Heart left ventricle (tissue), 16 donors: ENCODE data around the gene CDC34. TPM values are rescaled to one million over a fixed set of nuclear protein-coding genes. Genes with fewer than 3 reads are reported as not detected.
A peak's percentile ranks its signal among the peaks of the same experiment; 100 is the strongest.

Experiments
- ATAC-seq, 4 donors: fragments of 200-7000 bp; cut with Tn5 transposase; one replicate each; pipeline ENCODE4 v1.9.1; 2020 to 2022; ENCODE audit warnings: moderate library complexity in 4 of 4, mild to moderate bottlenecking in 3 of 4, moderate number of reproducible peaks in 1 of 4
- DNase-seq, 5 donors: peaks; one replicate each; pipeline ENCODE4 v3.0.0-alpha.2; 2020
- H3K27ac ChIP-seq, 12 donors: fragments of 200-600 bp; sonication (generic) in 4 of 12; one replicate each; pipeline versions ENCODE4 v1.5.0 to v1.8.0; 2016 to 2022; ENCODE audit warnings: mild to moderate bottlenecking in 2 of 12
- H3K27me3 ChIP-seq, 9 donors: fragments of 200-600 bp; sonication (generic) in 2 of 9; one replicate each; pipeline versions ENCODE4 v1.5.1 to v1.8.0; 2016 to 2022; ENCODE audit warnings: mild to moderate bottlenecking in 3 of 9
- H3K36me3 ChIP-seq, 9 donors: fragments of 200-600 bp; sonication (generic) in 2 of 9; one replicate each; pipeline versions ENCODE4 v1.5.0 to v1.8.0; 2018 to 2022; ENCODE audit warnings: mild to moderate bottlenecking in 2 of 9
- H3K4me1 ChIP-seq, 12 donors: fragments of 200-600 bp; sonication (generic) in 4 of 12; one replicate each; pipeline versions ENCODE4 v1.5.0 to v1.8.0; 2016 to 2022; ENCODE audit warnings: mild to moderate bottlenecking in 3 of 12
- H3K4me3 ChIP-seq, 12 donors: fragments of 200-600 bp; sonication (generic) in 4 of 12; one replicate each; pipeline versions ENCODE4 v1.5.0 to v1.8.0; 2017 to 2022; ENCODE audit warnings: mild to moderate bottlenecking in 9 of 12, moderate library complexity in 4 of 12
- H3K9me3 ChIP-seq, 12 donors: fragments of 200-600 bp; sonication (generic) in 4 of 12; one replicate each; pipeline versions ENCODE4 v1.5.0 to v1.8.0; 2016 to 2022; ENCODE audit warnings: mild to moderate bottlenecking in 1 of 12
- CTCF ChIP-seq, 12 donors: fragments of 200-600 bp; sonication (generic) in 4 of 12; IDR thresholded peaks; one replicate each; pipeline versions ENCODE4 v1.5.0 to v1.8.0; 2018 to 2022; ENCODE audit warnings: antibody characterized with exemption in 12 of 12, mild to moderate bottlenecking in 5 of 12
- POLR2A ChIP-seq, 2 donors: fragments of 450-650 bp; IDR thresholded peaks; one replicate each; pipeline ENCODE4 v1.6.1; 2017; ENCODE audit warnings: antibody characterized with exemption in 2 of 2, mild to moderate bottlenecking in 2 of 2, moderate library complexity in 2 of 2
- WGBS, 4 donors: extraction: QIAGEN DNeasy Blood & Tissue Kit in 2 of 4; methylation state at CpG; one replicate each; pipeline versions ENCODE4 v1.1.5 to v1.1.7; 2013 to 2018; 5-methylcytosine and 5-hydroxymethylcytosine counted together
- intact Hi-C, 10 donors: fragments of 100-400 bp; cut with DNase I; formaldehyde crosslinking; loops; one replicate each; pipeline versions ENCODE4 v1.11.1 to v1.14.2; 2022
- polyA plus RNA-seq, 2 donors: library from polyadenylated mRNA; stranded (reverse); fragments of 200-250 nt; gene quantifications; one replicate each; pipeline ENCODE4 v1.2.3, GENCODE V29; 2013
- total RNA-seq, 9 donors: library from RNA; depleted of rRNA in 2 of 9; stranded (reverse); fragments of >200 nt in 2 of 9; fragmentation: NEBNext Ultra II Directional in 3 of 9; extraction: Animal tissue kit (Norgen Biotek cat#: 25700) in 3 of 9; gene quantifications; one replicate each; pipeline versions ENCODE4 v1.1.0 to v1.2.4, GENCODE V29; 2016 to 2023
- donor health status: ischemic (EF 13 %, LVEDD 7.1; RV severe dilation, severe dysfunction).
- donor health status: healthy with polysubstance abuse.
- donor health status: DM: no; HTN: yes; CAD: no.
- donor health status: DM: no; HTN: no; CAD: no.
- donor health status: ischemic (EF 25% LVEDD 6.9; RV normal size, moderate dysfunction).
- donor health status: ischemic (EF 25% LVEDD 5.7; RV mildly dilated, moderate dysfunction).
- donor health status: healthy.
- donor health status: DM: yes; HTN: yes; CAD: no.
- donor health status: ischemic (EF 35%, LVEDD 5.7; RV mildly dilated, moderate dysfunction).
- donor health status: nonischemic (EF 11% LVEDD 7.7; RV severe dilation, severe dysfunction).
- donor health status: DM: yes; HTN: yes; CAD: no.
- donor health status: PGD.
- donor health status: ischemic (EF 29% LVEDD 5.4; RV normal size, mild dysfunction).
- donor health status: nonischemic (EF 23%, LVEDD 6.1; RV moderate dilation, normal function).

CDC34 gene
- total and polyA plus RNA-seq, 11 donors, result 61.9 to 200 (median 99.9) TPM

DNA sequence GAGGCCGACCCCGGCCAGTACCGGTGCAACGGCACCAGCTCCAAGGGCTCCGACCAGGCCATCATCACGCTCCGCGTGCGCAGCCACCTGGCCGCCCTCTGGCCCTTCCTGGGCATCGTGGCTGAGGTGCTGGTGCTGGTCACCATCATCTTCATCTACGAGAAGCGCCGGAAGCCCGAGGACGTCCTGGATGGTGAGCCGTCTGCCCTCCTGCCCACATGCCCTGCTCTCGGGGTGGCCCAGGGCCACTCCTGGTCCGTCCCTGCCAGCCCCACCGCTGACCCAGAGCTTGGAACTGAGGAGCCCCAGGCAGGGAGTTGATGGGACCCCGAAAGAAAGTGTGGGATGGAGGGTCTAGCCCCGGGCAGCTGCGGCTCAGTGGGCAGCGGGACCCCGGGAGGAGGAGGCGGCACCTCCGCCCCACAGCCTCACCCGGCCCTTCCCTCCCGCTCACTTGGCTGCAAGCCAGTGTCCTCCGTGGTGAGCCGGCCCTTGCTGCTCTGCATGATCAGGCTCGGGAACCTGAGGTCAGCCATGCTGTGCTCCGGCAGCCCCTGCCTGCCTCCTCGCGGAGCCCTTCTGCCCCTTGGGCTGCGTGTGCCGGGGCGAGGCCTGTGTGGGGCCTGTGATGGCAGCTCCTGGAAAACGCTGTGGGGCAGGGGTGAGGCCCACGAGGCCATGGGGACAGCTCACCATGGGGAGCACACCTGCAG lies 50.0 kb downstream of the CDC34 start:
- TF ChIP-seq CTCF (IDR thresholded peaks at IDR 0.05) (no peak), POLR2A (IDR thresholded peaks at IDR 0.05) (no peak)
- Histone ChIP-seq H3K4me3 (no peak overlapping the region), H3K9me3 (no peaks in the 10 kb centered on the region), H3K4me1 (peaks cover 3 to 71% (median 30%) of the 10 kb centered on the region in 12 donors), H3K36me3 (peaks cover 0 to 67% (median 39%) of the 10 kb centered on the region in 9 donors), H3K27ac (peak overlapping the region in 4 of 12 donors; percentile 29 to 56 (median 44)), H3K27me3 (no peaks in the 10 kb centered on the region)
- peak in 2 of 4 donors; percentile 4 to 12 for ATAC-seq
- intact Hi-C loops, result loop anchor here in 2 of 10 donors (5.0 to 10.0 kb wide), 2 partner anchors 51 to 153 kb away; partner anchors contain the start of gene POLRMT (in 1 of the 2)
- 71 to 76% (median 73%) methylated on average over 23 to 40 of the region's 40 CpGs for WGBS, 4 donors
- DNase-seq, result peak in 1 of 5 donors; percentile 72

DNA sequence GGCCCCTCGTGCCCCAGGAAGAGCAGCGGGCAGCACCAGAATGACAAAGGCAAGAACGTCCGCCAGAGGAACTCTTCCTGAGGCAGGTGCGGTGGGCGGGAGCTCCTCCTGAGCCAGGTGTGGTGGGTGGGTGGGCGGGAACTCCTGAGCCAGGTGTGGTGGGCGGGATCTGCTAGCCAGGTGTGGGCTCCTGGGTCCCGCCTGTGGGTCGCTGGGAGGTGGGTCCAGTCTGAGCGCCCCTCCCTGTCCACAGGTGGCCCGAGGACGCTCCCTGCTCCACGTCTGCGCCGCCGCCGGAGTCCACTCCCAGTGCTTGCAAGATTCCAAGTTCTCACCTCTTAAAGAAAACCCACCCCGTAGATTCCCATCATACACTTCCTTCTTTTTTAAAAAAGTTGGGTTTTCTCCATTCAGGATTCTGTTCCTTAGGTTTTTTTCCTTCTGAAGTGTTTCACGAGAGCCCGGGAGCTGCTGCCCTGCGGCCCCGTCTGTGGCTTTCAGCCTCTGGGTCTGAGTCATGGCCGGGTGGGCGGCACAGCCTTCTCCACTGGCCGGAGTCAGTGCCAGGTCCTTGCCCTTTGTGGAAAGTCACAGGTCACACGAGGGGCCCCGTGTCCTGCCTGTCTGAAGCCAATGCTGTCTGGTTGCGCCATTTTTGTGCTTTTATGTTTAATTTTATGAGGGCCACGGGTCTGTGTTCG lies 51.1 kb downstream of the CDC34 start:
- intact Hi-C loops, result loop anchor here in 2 of 10 donors (5.0 to 10.0 kb wide), 2 partner anchors 50 to 152 kb away; partner anchors contain the start of gene POLRMT (in 1 of the 2)
- DNase-seq, result peak in 1 of 5 donors; percentile 60
- H3K9me3 ChIP-seq, result no peaks in the 10 kb centered on the region
- no peak for ATAC-seq
- H3K4me3 ChIP-seq, result no peak overlapping the region
- H3K36me3 ChIP-seq, result peaks cover 0 to 59% (median 39%) of the 10 kb centered on the region in 9 donors
- 80 to 87% (median 82%) methylated on average over 25 to 31 of the region's 31 CpGs for WGBS, 4 donors
- H3K4me1 ChIP-seq, result peaks cover 3 to 60% (median 25%) of the 10 kb centered on the region in 12 donors
- H3K27ac ChIP-seq, result peak overlapping the region in 2 of 12 donors; percentile 45 to 56
- no peak for TF ChIP-seq CTCF (IDR thresholded peaks at IDR 0.05)
- TF ChIP-seq POLR2A (IDR thresholded peaks at IDR 0.05), result no peak
- H3K27me3 ChIP-seq, result peaks cover 0 to 3% (median 0%) of the 10 kb centered on the region in 9 donors

GRCh38 chr19:583198-583967 lies 51.8 kb downstream of the CDC34 start:
- H3K27ac ChIP-seq, result peak overlapping the region in 2 of 12 donors; percentile 45 to 56
- H3K36me3 ChIP-seq, result peaks cover 0 to 51% (median 36%) of the 10 kb centered on the region in 9 donors
- WGBS, 4 donors, result 78 to 89% (median 81%) methylated on average over 20 to 27 of the region's 27 CpGs
- ATAC-seq, result no peak
- intact Hi-C loops, result loop anchor here in 2 of 10 donors (5.0 to 10.0 kb wide), 2 partner anchors 49 to 151 kb away; partner anchors contain the start of gene POLRMT (in 1 of the 2)
- peaks cover 0 to 60% (median 21%) of the 10 kb centered on the region in 12 donors for H3K4me1 ChIP-seq
- H3K27me3 ChIP-seq, result peaks cover 0 to 10% (median 6%) of the 10 kb centered on the region in 9 donors
- H3K4me3 ChIP-seq, result no peak overlapping the region
- H3K9me3 ChIP-seq, result no peaks in the 10 kb centered on the region
- no peak for TF ChIP-seq CTCF (IDR thresholded peaks at IDR 0.05)
- DNase-seq, result peak in 1 of 5 donors; percentile 47
